Measurements from ENCODE around the gene ACADL. TPM values are rescaled to one million over a fixed set of nuclear protein-coding genes. Genes with fewer than 3 reads are reported as not detected.

The ACADL gene
- total RNA-seq, 1 donor from 2014 or later, result not detected

- Mint-ChIP-seq H3K36me3 (no peaks in the 10 kb centered on the region), H3K27me3 (ENCODE audit: insufficient read depth, low read depth) (no peaks in the 10 kb centered on the region), H3K4me3 (peak overlapping the region; percentile 95), H3K9me3 (no peaks in the 10 kb centered on the region), H3K27ac (peak overlapping the region; percentile 90), H3K4me1 (peaks cover 20% of the 10 kb centered on the region)
- H3F3A ChIP-seq (ENCODE audit: low read depth), result peaks cover 23% of the 10 kb centered on the region
- peak overlapping the region; percentile 96 for H3K27ac ChIP-seq
- peaks cover 22% of the 10 kb centered on the region for H3K4me1 ChIP-seq
- peak overlapping the region; percentile 79 for H3K4me2 ChIP-seq
- DNase-seq (ENCODE audit: low spot score), result peak; percentile 98
- peak overlapping the region; percentile 98 for H2AFZ ChIP-seq (replicated peaks)
- H4K20me1 ChIP-seq (ENCODE audit: low read depth), result no peaks in the 10 kb centered on the region
- H3K9me3 ChIP-seq (ENCODE audit: low read depth), result no peaks in the 10 kb centered on the region
- H3K9ac ChIP-seq, result peak overlapping the region; percentile 84
- H3K79me2 ChIP-seq (ENCODE audit: low read depth), result peaks cover 48% of the 10 kb centered on the region
- H3K36me3 ChIP-seq, result no peaks in the 10 kb centered on the region
- TF ChIP-seq, protein P1, sequence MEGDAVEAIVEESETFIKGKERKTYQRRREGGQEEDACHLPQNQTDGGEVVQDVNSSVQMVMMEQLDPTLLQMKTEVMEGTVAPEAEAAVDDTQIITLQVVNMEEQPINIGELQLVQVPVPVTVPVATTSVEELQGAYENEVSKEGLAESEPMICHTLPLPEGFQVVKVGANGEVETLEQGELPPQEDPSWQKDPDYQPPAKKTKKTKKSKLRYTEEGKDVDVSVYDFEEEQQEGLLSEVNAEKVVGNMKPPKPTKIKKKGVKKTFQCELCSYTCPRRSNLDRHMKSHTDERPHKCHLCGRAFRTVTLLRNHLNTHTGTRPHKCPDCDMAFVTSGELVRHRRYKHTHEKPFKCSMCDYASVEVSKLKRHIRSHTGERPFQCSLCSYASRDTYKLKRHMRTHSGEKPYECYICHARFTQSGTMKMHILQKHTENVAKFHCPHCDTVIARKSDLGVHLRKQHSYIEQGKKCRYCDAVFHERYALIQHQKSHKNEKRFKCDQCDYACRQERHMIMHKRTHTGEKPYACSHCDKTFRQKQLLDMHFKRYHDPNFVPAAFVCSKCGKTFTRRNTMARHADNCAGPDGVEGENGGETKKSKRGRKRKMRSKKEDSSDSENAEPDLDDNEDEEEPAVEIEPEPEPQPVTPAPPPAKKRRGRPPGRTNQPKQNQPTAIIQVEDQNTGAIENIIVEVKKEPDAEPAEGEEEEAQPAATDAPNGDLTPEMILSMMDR (IDR thresholded peaks at IDR 0.05), result no peak
- TF ChIP-seq EZH2 (IDR thresholded peaks at IDR 0.05), result no peak
- no peak for TF ChIP-seq EZH2phosphoT487 (IDR thresholded peaks at IDR 0.05)
- peak overlapping the region; percentile 83 for H3K4me3 ChIP-seq
- H3K27me3 ChIP-seq, result peaks cover 5% of the 10 kb centered on the region
These were observed 54.6 kb downstream of the ACADL start for GRCh38 chr2:210170446-210171303.

GRCh38 chr2:210170196-210170445 lies 55.1 kb downstream of the ACADL start:
- Histone ChIP-seq H3K9me3 (ENCODE audit: low read depth) (no peaks in the 10 kb centered on the region), H3K4me2 (peak overlapping the region; percentile 79), H4K20me1 (ENCODE audit: low read depth) (no peaks in the 10 kb centered on the region), H3K36me3 (no peaks in the 10 kb centered on the region), H3F3A (ENCODE audit: low read depth) (peaks cover 23% of the 10 kb centered on the region), H3K4me3 (peak overlapping the region; percentile 83), H3K27ac (peak overlapping the region; percentile 91), H3K9ac (peak overlapping the region; percentile 82), H3K79me2 (ENCODE audit: low read depth) (peaks cover 54% of the 10 kb centered on the region), H3K27me3 (peaks cover 5% of the 10 kb centered on the region), H3K4me1 (peaks cover 22% of the 10 kb centered on the region), H2AFZ (replicated peaks) (peak overlapping the region; percentile 93)
- no peak for DNase-seq (ENCODE audit: low spot score)
- TF ChIP-seq, protein P1 (IDR thresholded peaks at IDR 0.05), result no peak
- TF ChIP-seq EZH2 (IDR thresholded peaks at IDR 0.05) (no peak), EZH2phosphoT487 (IDR thresholded peaks at IDR 0.05) (no peak)
- Mint-ChIP-seq H3K9me3 (no peaks in the 10 kb centered on the region), H3K27me3 (ENCODE audit: insufficient read depth, low read depth) (no peaks in the 10 kb centered on the region), H3K27ac (peak overlapping the region; percentile 90), H3K4me1 (peaks cover 20% of the 10 kb centered on the region), H3K4me3 (peak overlapping the region; percentile 95), H3K36me3 (no peaks in the 10 kb centered on the region)

DNA sequence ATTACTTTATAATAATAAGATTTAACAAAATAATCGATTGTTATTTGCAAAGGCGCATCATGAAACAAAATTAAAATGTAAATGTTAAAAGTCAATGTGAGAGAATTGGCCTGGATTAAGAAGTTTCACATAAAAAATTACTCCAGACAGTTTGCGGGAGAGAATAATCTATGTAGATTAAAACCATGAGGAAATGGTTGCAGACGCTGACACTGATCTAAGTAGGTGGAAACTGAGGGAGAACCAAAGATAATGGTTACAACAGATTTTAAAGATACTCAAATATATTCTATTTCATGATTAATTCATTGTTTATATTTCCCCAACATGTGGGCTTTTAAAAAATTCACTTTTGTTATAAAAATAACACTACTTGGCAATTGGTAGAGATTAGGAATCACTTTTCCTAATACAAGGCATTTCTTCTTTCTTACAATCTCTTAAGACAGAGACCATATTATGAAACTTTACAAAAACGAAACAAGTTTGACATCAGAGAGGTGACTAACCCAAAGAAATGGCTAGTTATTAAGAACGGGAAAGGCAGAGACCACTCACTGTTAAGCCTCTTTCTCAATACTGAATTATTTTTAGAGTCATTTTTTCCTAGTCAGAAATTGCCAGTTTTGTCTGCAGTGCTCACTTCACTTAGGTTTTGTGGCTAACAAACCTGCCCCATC lies 55.6 kb downstream of the ACADL start:
- H3F3A ChIP-seq (ENCODE audit: low read depth), result peaks cover 23% of the 10 kb centered on the region
- DNase-seq (ENCODE audit: low spot score), result no peak
- H3K4me3 ChIP-seq, result peak overlapping the region; percentile 83
- H3K36me3 ChIP-seq, result no peaks in the 10 kb centered on the region
- H3K9me3 Mint-ChIP-seq, result no peaks in the 10 kb centered on the region
- no peaks in the 10 kb centered on the region for H3K36me3 Mint-ChIP-seq
- H3K9ac ChIP-seq, result peak overlapping the region; percentile 82
- peak overlapping the region; percentile 93 for H2AFZ ChIP-seq (replicated peaks)
- no peak for TF ChIP-seq EZH2 (IDR thresholded peaks at IDR 0.05)
- TF ChIP-seq EZH2phosphoT487 (IDR thresholded peaks at IDR 0.05), result no peak
- TF ChIP-seq, protein P1 (IDR thresholded peaks at IDR 0.05), result no peak
- H3K79me2 ChIP-seq (ENCODE audit: low read depth), result peaks cover 58% of the 10 kb centered on the region
- peak overlapping the region; percentile 95 for H3K4me3 Mint-ChIP-seq
- H3K27ac Mint-ChIP-seq, result peak overlapping the region; percentile 90
- peaks cover 5% of the 10 kb centered on the region for H3K27me3 ChIP-seq
- peaks cover 22% of the 10 kb centered on the region for H3K4me1 ChIP-seq
- no peaks in the 10 kb centered on the region for H4K20me1 ChIP-seq (ENCODE audit: low read depth)
- no peaks in the 10 kb centered on the region for H3K27me3 Mint-ChIP-seq (ENCODE audit: insufficient read depth, low read depth)
- peaks cover 20% of the 10 kb centered on the region for H3K4me1 Mint-ChIP-seq
- H3K9me3 ChIP-seq (ENCODE audit: low read depth), result no peaks in the 10 kb centered on the region
- peak overlapping the region; percentile 91 for H3K27ac ChIP-seq
- H3K4me2 ChIP-seq, result peak overlapping the region; percentile 79
